Keratinocyte (primary cell): ENCODE data around the gene PRKCE. TPM values are rescaled to one million over a fixed set of nuclear protein-coding genes. Genes with fewer than 3 reads are reported as not detected.

ENCODE experiments used
- DNase-seq: peaks from one replicate; pipeline ENCODE4 v3.0.0-alpha.2; 2011; ENCODE audit warnings: low read depth, missing footprints, low spot score
- FAIRE-seq: peaks from 2 replicates; lab custom pipeline; 2011; peaks lifted over from hg19 to GRCh38; lab: Jason Lieb, UNC
- H2AFZ ChIP-seq: 2 replicates; pipeline ENCODE4 v1.6.0; 2012; ENCODE audit warnings: low read length, control low read depth, inconsistent platforms; ENCODE audit not compliant: control insufficient read depth
- H3K27ac ChIP-seq: 2 replicates; pipeline ENCODE4 v1.5.1; 2011; ENCODE audit warnings: low read length; ENCODE audit not compliant: control insufficient read depth, insufficient read depth
- H3K27me3 ChIP-seq: 3 replicates; pipeline ENCODE4 v1.6.0; 2011; ENCODE audit warnings: low read length; ENCODE audit not compliant: control insufficient read depth, insufficient read depth; ENCODE audit errors: extremely low read depth
- H3K36me3 ChIP-seq, 2 experiments: 2 replicates in 1 of 2; 3 replicates in 1 of 2; pipeline ENCODE4 v1.5.1; 2011; ENCODE audit warnings: low read length in 2 of 2, mild to moderate bottlenecking in 1 of 2; ENCODE audit not compliant: control insufficient read depth in 2 of 2, insufficient read depth in 2 of 2; ENCODE audit errors: extremely low read depth in 1 of 2
- H3K4me1 ChIP-seq: 3 replicates; pipeline ENCODE4 v1.5.1; 2011; ENCODE audit warnings: low read length; ENCODE audit not compliant: control insufficient read depth, insufficient read depth; ENCODE audit errors: extremely low read depth
- H3K4me2 ChIP-seq: 3 replicates; pipeline ENCODE4 v1.6.0; 2011; ENCODE audit warnings: low read depth, low read length; ENCODE audit not compliant: control insufficient read depth, insufficient read depth; ENCODE audit errors: extremely low read depth
- H3K4me3 ChIP-seq, 3 experiments: fragments of 200-600 bp in 1 of 3; sonication (generic) in 1 of 3; 2 replicates in 2 of 3; 3 replicates in 1 of 3; pipeline ENCODE4 v1.5.1; 2011 to 2016; ENCODE audit warnings: low read length in 3 of 3, mild to moderate bottlenecking in 3 of 3, control low read depth in 2 of 3, inconsistent platforms in 1 of 3, low read depth in 1 of 3, mixed read lengths in 1 of 3, mixed run types in 1 of 3, moderate library complexity in 1 of 3; ENCODE audit not compliant: control insufficient read depth in 2 of 3, insufficient read depth in 2 of 3; ENCODE audit errors: extremely low read depth in 1 of 3
- H3K79me2 ChIP-seq: 2 replicates; pipeline ENCODE4 v1.6.0; 2012; ENCODE audit warnings: low read length; ENCODE audit not compliant: control insufficient read depth, insufficient read depth
- H3K9ac ChIP-seq: 3 replicates; pipeline ENCODE4 v1.6.0; 2011; ENCODE audit warnings: low read length; ENCODE audit not compliant: control insufficient read depth, insufficient read depth; ENCODE audit errors: extremely low read depth
- H3K9me1 ChIP-seq: 3 replicates; pipeline ENCODE4 v1.6.0; 2011; ENCODE audit warnings: low read length; ENCODE audit not compliant: control insufficient read depth, insufficient read depth; ENCODE audit errors: extremely low read depth
- H3K9me3 ChIP-seq: 2 replicates; pipeline ENCODE4 v1.5.1; 2012; ENCODE audit warnings: low read depth, low read length; ENCODE audit not compliant: control insufficient read depth
- H4K20me1 ChIP-seq: 3 replicates; pipeline ENCODE4 v1.6.0; 2011; ENCODE audit warnings: low read length; ENCODE audit not compliant: control insufficient read depth, insufficient read depth; ENCODE audit errors: extremely low read depth
- EZH2 ChIP-seq: IDR thresholded peaks from one replicate; pipeline ENCODE4 v1.6.1; 2012; ENCODE audit warnings: inconsistent platforms, mild to moderate bottlenecking, low read length, moderate library complexity
- dilution Hi-C: fragments of 300-500 bp; cut with MboI; formaldehyde crosslinking; loops from one replicate; pipeline ENCODE4 v1.7.0; 2020; ENCODE audit warnings: low sequenced_read_pairs; ENCODE audit not compliant: extremely low pct_ligation_motif_present
- polyA plus RNA-seq, 5 experiments: library from polyadenylated mRNA; depleted of rRNA in 3 of 5; stranded (reverse) in 3 of 5; stranded (forward) in 1 of 5; unstranded in 1 of 5; fragments of >200 nt; gene quantifications; 1 replicate in 1 of 5; 2 replicates in 3 of 5; 3 replicates in 1 of 5; pipeline versions ENCODE4 v1.2.1 to v1.2.3, GENCODE V29; 2011 to 2012; ENCODE audit warnings: missing spikeins in 2 of 5, low read depth in 1 of 5, low replicate concordance in 1 of 5
- TF ChIP-seq, protein P1 (sequence below), 3 experiments: IDR thresholded peaks in 1 of 3; conservative IDR thresholded peaks in 1 of 3; optimal IDR thresholded peaks in 1 of 3; 2 replicates in 2 of 3; 3 replicates in 1 of 3; pipeline versions ENCODE3 to v1.5.1; 2011; ENCODE audit warnings: low read length in 3 of 3, mild to moderate bottlenecking in 3 of 3, moderate library complexity in 2 of 3, control low read depth in 1 of 3, inconsistent platforms in 1 of 3; ENCODE audit not compliant: insufficient read depth in 2 of 3; ENCODE audit errors: extremely low read depth in 1 of 3

Gene PRKCE
- polyA plus RNA-seq, 1 donor (not counting 4 experiments of a cell fraction or from before 2014, with no cell fraction given), result 2.0 TPM

GRCh38 chr2:45943219-45944044, 292.0 kb downstream of the PRKCE start:
- H3K9ac ChIP-seq, result no peak overlapping the region
- H3K27me3 ChIP-seq, result no peaks in the 10 kb centered on the region
- TF ChIP-seq EZH2, result no peak
- TF ChIP-seq, protein P1, sequence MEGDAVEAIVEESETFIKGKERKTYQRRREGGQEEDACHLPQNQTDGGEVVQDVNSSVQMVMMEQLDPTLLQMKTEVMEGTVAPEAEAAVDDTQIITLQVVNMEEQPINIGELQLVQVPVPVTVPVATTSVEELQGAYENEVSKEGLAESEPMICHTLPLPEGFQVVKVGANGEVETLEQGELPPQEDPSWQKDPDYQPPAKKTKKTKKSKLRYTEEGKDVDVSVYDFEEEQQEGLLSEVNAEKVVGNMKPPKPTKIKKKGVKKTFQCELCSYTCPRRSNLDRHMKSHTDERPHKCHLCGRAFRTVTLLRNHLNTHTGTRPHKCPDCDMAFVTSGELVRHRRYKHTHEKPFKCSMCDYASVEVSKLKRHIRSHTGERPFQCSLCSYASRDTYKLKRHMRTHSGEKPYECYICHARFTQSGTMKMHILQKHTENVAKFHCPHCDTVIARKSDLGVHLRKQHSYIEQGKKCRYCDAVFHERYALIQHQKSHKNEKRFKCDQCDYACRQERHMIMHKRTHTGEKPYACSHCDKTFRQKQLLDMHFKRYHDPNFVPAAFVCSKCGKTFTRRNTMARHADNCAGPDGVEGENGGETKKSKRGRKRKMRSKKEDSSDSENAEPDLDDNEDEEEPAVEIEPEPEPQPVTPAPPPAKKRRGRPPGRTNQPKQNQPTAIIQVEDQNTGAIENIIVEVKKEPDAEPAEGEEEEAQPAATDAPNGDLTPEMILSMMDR (optimal IDR thresholded peaks at IDR 0.05 in 1 of 3, IDR thresholded peaks at IDR 0.05 in 1 of 3, conservative IDR thresholded peaks at IDR 0.05 in 1 of 3; ENCODE audit: extremely low read depth in 1 of 3, insufficient read depth in 2 of 3, low read length in 3 of 3), result no peak
- H4K20me1 ChIP-seq, result no peaks in the 10 kb centered on the region
- H3K4me1 ChIP-seq, result peaks cover 31% of the 10 kb centered on the region
- H3K27ac ChIP-seq, result no peak overlapping the region
- no peaks in the 10 kb centered on the region for H3K36me3 ChIP-seq
- FAIRE-seq (no peak), DNase-seq (no peak)
- dilution Hi-C loops, result no loop called here
- no peaks in the 10 kb centered on the region for H3K9me1 ChIP-seq
- no peak overlapping the region for H3K4me3 ChIP-seq
- no peaks in the 10 kb centered on the region for H3K79me2 ChIP-seq
- peak overlapping the region; percentile 29 for H3K4me2 ChIP-seq
- H3K9me3 ChIP-seq, result no peaks in the 10 kb centered on the region
- H2AFZ ChIP-seq, result no peak overlapping the region

DNA sequence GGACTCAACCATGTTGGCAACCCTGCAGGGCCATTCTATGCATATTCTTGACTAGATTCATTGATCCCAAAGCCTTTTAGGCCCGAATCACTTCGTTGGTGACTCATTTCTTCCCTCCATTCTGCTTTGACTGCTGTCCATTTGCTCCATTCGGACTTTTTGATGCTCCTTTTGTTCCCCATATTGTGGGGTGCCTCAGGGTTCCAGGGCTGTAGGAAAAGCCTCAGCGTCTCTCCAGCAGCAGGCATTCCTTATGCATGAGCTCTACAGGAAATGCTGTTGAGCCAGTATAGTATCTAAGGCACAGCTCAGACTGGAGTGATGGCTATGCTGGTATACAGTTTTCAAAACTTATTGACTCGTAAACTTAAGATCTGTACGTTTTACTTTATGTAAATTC, 292.6 kb downstream of the PRKCE start:
- H3K27me3 ChIP-seq, result no peaks in the 10 kb centered on the region

More for the DNA sequence above, 292.6 kb downstream of the PRKCE start:
- no peaks in the 10 kb centered on the region for H3K9me3 ChIP-seq
- DNase-seq (no peak), FAIRE-seq (no peak)
- no peaks in the 10 kb centered on the region for H4K20me1 ChIP-seq
- no peaks in the 10 kb centered on the region for H3K9me1 ChIP-seq
- TF ChIP-seq, protein P1 (optimal IDR thresholded peaks at IDR 0.05 in 1 of 3, IDR thresholded peaks at IDR 0.05 in 1 of 3, conservative IDR thresholded peaks at IDR 0.05 in 1 of 3; ENCODE audit: extremely low read depth in 1 of 3, insufficient read depth in 2 of 3, low read length in 3 of 3), result no peak
- TF ChIP-seq EZH2, result no peak
- H3K4me1 ChIP-seq, result peaks cover 24% of the 10 kb centered on the region
- H3K79me2 ChIP-seq, result no peaks in the 10 kb centered on the region
- no peak overlapping the region for H2AFZ ChIP-seq
- no peak overlapping the region for H3K4me3 ChIP-seq
- H3K4me2 ChIP-seq, result peak overlapping the region; percentile 29
- H3K36me3 ChIP-seq, result no peaks in the 10 kb centered on the region
- H3K9ac ChIP-seq, result no peak overlapping the region
- dilution Hi-C loops, result no loop called here
- H3K27ac ChIP-seq, result no peak overlapping the region
